Esophagus (tissue), 2 donors: ENCODE measurements around the gene SLC7A10. TPM values are rescaled to one million over a fixed set of nuclear protein-coding genes. Genes with fewer than 3 reads are reported as not detected.

ENCODE experiments used
- H3K27ac ChIP-seq, 2 donors: one replicate each; pipeline ENCODE4 v1.5.1; 2013; ENCODE audit warnings: low read depth in 2 of 2, mild to moderate bottlenecking in 2 of 2, inconsistent platforms in 1 of 2, low read length in 1 of 2, moderate library complexity in 1 of 2
- H3K27me3 ChIP-seq, 2 donors: one replicate each; pipeline ENCODE4 v1.6.1; 2013; ENCODE audit warnings: low read length in 2 of 2, control low read depth in 1 of 2, mild to moderate bottlenecking in 1 of 2; ENCODE audit not compliant: insufficient read depth in 2 of 2, control insufficient read depth in 1 of 2
- H3K36me3 ChIP-seq, 2 donors: one replicate each; pipeline ENCODE4 v1.6.1; 2013; ENCODE audit warnings: low read length in 1 of 2; ENCODE audit not compliant: control insufficient read depth in 2 of 2, insufficient read depth in 2 of 2
- H3K4me1 ChIP-seq, 2 donors: one replicate each; pipeline ENCODE4 v1.6.1; 2013; ENCODE audit warnings: low read length in 1 of 2; ENCODE audit not compliant: control insufficient read depth in 2 of 2, insufficient read depth in 2 of 2
- H3K4me3 ChIP-seq, 2 donors: one replicate each; pipeline ENCODE4 v1.5.1; 2013; ENCODE audit warnings: low read length in 2 of 2, mild to moderate bottlenecking in 2 of 2, low read depth in 1 of 2, moderate library complexity in 1 of 2
- H3K9me3 ChIP-seq, 2 donors: one replicate each; pipeline ENCODE4 v1.6.1; 2013; ENCODE audit warnings: mild to moderate bottlenecking in 2 of 2, low read depth in 1 of 2, low read length in 1 of 2, moderate library complexity in 1 of 2; ENCODE audit not compliant: control insufficient read depth in 2 of 2, insufficient read depth in 1 of 2
- WGBS, 2 donors: extraction: QIAGEN DNeasy Blood & Tissue Kit; methylation state at CpG; one replicate each; pipeline ENCODE4 v1.1.7; 2013; 5-methylcytosine and 5-hydroxymethylcytosine counted together
- polyA plus RNA-seq, 2 donors: library from polyadenylated mRNA; stranded (reverse); fragments of 200-250 nt; gene quantifications; one replicate each; pipeline ENCODE4 v1.2.3, GENCODE V29; 2013
- donor health status: healthy with polysubstance abuse.
- donor health status: Bipolar disorder and iron deficiency.

SLC7A10 gene
- polyA plus RNA-seq, 2 donors, result 0.04 TPM; not detected in 1

DNA sequence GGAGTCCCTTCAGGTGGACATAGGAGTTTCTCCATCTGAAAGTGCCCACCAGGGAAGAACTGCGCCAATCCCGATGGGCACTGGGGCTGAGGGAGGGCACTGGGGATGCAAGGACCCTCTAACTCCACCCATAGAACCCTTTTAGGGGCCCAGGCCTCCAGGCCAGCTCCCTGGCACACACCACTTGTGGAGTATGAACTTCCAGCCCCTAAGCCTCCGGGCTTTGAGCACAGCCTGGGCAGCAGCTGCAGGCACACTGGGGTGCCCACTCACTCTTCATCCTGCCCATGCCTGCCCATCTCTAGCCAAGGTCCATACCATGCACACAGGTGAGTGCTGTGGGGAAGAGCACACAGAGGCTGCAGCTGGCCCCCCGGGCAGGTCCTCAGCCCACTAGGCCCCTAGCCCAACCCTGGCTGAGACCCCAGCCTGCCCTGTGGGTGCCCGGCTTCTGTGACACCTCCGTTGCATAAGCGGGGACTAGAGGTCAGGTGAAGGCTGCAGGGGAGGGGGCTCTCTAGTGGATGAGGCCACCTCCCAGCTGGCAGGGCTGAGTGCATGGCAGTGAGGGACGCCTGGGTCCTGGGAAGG is 14.6 kb upstream of the SLC7A10 start:
- Histone ChIP-seq H3K9me3 (no peaks in the 10 kb centered on the region), H3K4me3 (no peak overlapping the region), H3K27ac (no peak overlapping the region), H3K36me3 (no peaks in the 10 kb centered on the region), H3K27me3 (no peaks in the 10 kb centered on the region), H3K4me1 (peaks cover 0 to 6% of the 10 kb centered on the region in 2 donors)
- WGBS, 2 donors, result 81 to 93% methylated on average over 8 of the region's 8 CpGs

DNA sequence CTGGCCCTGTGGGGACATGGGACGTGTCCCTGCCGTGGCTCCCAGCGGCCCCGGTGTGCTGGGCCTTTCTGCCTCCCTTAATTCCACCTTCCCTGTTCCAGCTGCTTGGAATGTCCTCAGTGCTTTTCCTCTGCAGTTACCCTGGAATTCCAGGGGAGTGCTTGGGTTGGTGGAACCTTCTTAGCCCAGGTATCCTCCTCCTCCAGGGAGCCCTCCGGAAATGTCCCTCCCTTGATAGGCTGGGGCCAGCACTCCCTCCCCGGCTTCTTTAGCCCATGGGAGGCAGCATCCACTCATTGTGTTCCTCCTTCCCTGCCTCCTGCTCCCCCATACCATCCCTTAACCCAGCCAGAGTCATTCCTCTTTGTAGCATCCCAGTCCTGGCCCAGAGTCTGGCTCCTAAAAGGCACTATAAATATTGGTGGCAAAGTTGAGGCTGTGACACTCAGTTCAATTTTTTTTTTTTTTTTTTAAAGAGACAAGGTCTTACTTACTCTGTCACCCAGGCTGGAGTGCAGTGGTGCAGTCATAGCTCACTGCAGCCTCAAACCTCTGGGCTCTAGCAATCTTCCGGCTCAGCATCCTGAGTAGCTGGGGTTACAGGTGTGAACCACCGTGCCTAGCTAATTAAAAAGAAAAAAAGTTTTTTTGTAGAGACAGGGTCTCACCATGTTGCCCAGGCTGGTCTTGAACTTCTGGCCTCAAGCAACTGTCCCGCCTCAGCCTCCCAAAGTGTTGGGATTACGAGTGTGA is 13.7 kb upstream of the SLC7A10 start:
- H3K4me1 ChIP-seq, result peaks cover 0 to 6% of the 10 kb centered on the region in 2 donors
- no peak overlapping the region for H3K4me3 ChIP-seq
- 82 to 85% methylated on average over 10 of the region's 10 CpGs for WGBS, 2 donors

DNA sequence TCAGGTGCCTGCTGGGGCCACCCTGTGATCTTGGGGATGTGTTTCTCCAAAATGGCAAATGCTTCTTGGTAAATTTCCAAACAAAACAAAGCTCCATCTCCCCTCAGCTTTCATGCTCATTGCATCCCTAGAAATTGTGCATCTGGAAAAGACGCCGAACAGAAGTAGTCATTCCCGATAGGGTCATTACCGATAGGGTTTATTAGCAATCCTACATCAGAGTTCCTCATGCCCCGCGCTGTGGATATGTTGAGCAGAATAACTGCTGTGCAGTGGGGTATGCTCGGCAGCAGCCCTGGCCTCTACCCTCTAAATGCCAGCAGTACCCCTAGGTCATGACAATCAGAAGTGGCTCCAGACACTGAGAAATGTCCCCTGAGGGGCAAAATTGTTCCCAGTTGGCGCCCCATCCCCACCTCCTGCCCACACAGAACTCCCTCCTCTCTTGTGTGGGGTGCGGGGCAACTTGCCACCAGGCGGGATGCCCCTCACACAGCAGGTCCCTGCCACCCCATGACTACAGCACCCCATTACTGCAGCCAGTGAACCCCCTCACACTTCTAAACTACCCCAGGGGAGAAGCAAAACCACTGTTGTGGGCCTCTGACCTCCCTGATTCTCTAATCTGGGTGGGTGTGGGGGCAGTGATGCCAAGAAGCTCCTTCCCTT is 13.0 kb upstream of the SLC7A10 start:
- Histone ChIP-seq H3K4me3 (no peak overlapping the region), H3K9me3 (no peaks in the 10 kb centered on the region), H3K4me1 (peaks cover 0 to 6% of the 10 kb centered on the region in 2 donors), H3K36me3 (no peaks in the 10 kb centered on the region), H3K27ac (no peak overlapping the region), H3K27me3 (no peaks in the 10 kb centered on the region)
- 85 to 92% methylated on average over 10 of the region's 10 CpGs for WGBS, 2 donors

More for the DNA sequence above, 13.7 kb upstream of the SLC7A10 start:
- Histone ChIP-seq H3K9me3 (no peaks in the 10 kb centered on the region), H3K27me3 (no peaks in the 10 kb centered on the region), H3K27ac (no peak overlapping the region), H3K36me3 (no peaks in the 10 kb centered on the region)

DNA sequence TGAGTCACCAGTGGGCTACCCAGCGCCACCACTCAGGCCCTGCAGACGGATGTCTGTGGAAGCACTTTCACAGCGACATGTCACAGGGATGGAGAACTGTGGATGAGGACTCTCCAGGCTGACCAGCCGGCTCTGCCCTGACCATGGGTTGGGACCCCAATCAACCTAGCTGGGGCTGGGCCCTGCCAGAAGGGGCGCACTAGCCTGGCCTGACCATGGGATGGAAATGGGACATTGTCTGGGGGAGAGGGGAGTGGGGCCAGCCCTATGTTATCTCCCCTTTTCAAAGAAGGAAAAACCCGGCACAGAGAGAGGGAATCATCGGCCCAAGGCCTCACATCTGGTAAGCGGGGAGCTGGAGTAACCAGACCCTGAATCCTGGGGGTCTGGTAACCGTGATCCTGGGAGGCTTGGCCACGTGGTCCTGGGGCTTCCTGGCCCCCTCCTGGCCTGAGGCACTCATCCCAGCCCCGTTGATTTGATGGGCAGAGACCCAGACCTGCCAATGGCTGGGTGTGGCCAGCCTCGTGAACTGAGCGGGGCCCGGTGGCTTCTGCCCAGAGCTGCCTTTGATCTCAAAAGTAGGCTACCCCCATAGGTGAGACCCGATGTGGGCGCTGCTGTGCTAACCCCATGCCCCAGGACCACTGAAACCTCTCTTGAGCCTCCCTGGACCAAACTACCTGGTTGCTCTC is 11.2 kb upstream of the SLC7A10 start:
- Histone ChIP-seq H3K9me3 (no peaks in the 10 kb centered on the region), H3K4me3 (no peak overlapping the region), H3K4me1 (peaks cover 0 to 6% of the 10 kb centered on the region in 2 donors), H3K27me3 (no peaks in the 10 kb centered on the region), H3K27ac (no peak overlapping the region), H3K36me3 (no peaks in the 10 kb centered on the region)
- WGBS, 2 donors, result 71 to 81% methylated on average over 15 to 16 of the region's 16 CpGs

DNA sequence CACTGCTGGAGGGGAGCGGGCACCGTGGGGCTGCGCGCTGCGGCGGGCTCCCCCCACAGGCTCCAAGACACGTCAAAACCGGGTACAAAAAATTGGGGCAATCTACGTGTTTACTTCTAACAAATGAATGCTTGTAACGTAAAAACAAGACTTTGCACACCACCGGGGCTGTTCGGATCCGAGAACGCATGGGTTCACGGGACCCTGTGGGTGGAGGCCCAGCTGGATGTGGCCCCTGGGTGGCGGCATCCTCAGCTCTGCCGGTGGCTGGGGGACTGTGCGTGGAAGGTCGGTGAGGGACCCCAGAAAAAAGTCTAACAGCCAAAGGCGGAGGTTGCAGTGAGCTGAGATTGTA is 10.3 kb upstream of the SLC7A10 start:
- 82 to 88% methylated on average over 20 of the region's 20 CpGs for WGBS, 2 donors
- Histone ChIP-seq H3K4me3 (no peak overlapping the region), H3K4me1 (peaks cover 0 to under 1% of the 10 kb centered on the region in 2 donors), H3K27me3 (no peaks in the 10 kb centered on the region), H3K9me3 (no peaks in the 10 kb centered on the region), H3K36me3 (no peaks in the 10 kb centered on the region), H3K27ac (no peak overlapping the region)

DNA sequence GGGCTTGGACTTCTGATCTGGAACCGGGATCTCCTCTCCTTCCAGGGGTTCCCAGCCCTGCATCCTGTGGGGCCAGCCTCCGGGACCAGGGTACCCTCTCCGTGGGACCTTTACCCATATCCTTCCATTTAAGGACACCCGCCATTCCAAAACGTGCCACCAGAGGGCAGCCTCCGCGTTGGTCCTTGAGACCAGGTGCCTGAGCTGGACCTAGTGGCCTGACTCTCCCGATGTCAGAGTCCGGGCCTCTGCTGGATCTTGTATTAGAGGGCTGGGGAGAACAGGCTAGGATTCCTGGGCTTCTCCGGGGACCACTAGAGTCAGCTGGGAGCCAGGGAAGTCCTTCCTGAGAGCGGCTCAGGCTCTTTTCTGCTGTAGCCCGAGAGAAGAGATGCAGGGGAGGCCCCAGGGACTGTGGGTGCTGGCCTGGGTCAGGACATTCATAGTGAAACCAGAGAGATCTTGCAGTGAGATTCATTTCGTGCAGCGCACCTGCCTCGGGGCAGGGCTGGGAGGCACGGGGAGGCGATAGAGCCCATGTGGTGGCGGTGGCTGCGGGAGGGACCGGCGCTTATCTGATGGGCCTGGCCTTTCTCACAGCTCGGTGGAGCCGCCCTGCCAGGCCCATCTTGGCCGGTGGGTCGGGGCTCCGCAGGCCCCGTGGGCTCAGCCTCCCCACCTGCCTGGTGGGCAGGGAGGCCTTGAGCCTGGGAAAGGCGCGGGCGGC is 9.8 kb upstream of the SLC7A10 start:
- WGBS, 2 donors, result 53 to 55% methylated on average over 28 to 30 of the region's 30 CpGs
- H3K27ac ChIP-seq, result no peak overlapping the region
- H3K36me3 ChIP-seq, result no peaks in the 10 kb centered on the region
- H3K27me3 ChIP-seq, result no peaks in the 10 kb centered on the region
- no peak overlapping the region for H3K4me3 ChIP-seq
- no peaks in the 10 kb centered on the region for H3K4me1 ChIP-seq
- H3K9me3 ChIP-seq, result no peaks in the 10 kb centered on the region

DNA sequence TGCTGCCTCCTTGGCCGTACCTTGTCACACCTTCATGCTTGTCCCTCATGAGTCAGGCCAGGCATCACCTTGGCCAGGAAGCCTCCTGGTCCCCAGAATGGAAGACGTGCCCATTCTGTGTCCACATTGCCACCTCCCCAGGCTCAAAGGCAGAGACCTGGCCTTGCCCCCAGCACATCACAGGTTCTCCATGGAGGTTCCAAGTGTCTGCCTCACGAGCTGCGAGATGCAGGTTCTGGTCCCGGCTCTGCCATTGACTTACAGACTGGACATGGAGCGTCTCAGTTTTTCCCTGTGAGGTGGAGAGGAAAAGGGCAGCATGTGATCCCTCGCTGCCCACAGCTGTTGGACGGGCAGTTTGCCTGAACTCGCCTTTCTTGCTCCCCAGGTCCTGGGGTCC is 9.1 kb upstream of the SLC7A10 start:
- no peaks in the 10 kb centered on the region for H3K4me1 ChIP-seq
- no peaks in the 10 kb centered on the region for H3K27me3 ChIP-seq
- H3K4me3 ChIP-seq, result no peak overlapping the region
- H3K9me3 ChIP-seq, result no peaks in the 10 kb centered on the region
- no peak overlapping the region for H3K27ac ChIP-seq
- H3K36me3 ChIP-seq, result no peaks in the 10 kb centered on the region
- 60 to 66% methylated on average over 9 of the region's 9 CpGs for WGBS, 2 donors

DNA sequence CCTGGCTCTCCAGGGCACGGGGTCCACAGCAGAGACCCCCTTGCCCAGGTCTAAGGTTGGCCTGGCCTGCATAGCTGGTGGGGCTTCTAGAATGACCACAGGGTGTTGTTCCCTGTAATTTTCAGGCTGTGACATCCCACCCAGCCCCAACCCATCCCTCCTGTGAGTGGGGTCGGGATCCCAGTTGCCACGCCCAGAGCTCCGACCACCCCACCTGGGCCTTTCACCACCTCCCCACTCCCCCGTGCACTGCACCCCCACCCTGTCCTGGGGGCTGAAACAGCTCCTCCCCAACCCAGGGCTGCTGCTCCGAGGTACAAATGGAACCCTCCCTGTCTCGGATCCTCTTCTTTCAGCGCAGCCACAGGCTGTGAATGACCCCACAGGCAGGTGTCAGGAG is 8.4 kb upstream of the SLC7A10 start:
- Histone ChIP-seq H3K36me3 (no peaks in the 10 kb centered on the region), H3K27me3 (no peaks in the 10 kb centered on the region), H3K27ac (no peak overlapping the region), H3K4me3 (no peak overlapping the region), H3K4me1 (no peaks in the 10 kb centered on the region), H3K9me3 (peaks cover 0 to under 1% of the 10 kb centered on the region in 2 donors)
- WGBS, 2 donors, result 66 to 78% methylated on average over 8 of the region's 8 CpGs
